HG03520 (cell line): ENCODE results near the gene CFAP90.

Experiments
- ATAC-seq: cut with Tn5 transposase; IDR thresholded peaks from one replicate; pipeline ENCODE4 v1.9.1; 2021; ENCODE audit warnings: mild to moderate bottlenecking, moderate library complexity; ENCODE audit not compliant: unreplicated experiment

The CFAP90 gene

GRCh38 chr5:7868773-7869473 lies 18.0 kb upstream of the CFAP90 start, which contains the start of the genes FASTKD3 and MTRR:
TSS of gene FASTKD3 (minus strand) at chr5:7869031. CDS start at chr5:7868083, 948 bp downstream.
TSS of gene MTRR (plus strand) at chr5:7869148. CDS start at chr5:7870795, 1,647 bp downstream.
- ATAC-seq: peak; percentile 98

GRCh38 chr5:7868427-7868772 lies 17.5 kb upstream of the CFAP90 start:
- no peak for ATAC-seq

- no peak for ATAC-seq
Measured at GRCh38 chr5:7867260-7867659, 16.3 kb upstream of the CFAP90 start.

- ATAC-seq: no peak
Measured at GRCh38 chr5:7866196-7866595, 15.3 kb upstream of the CFAP90 start.

- no peak for ATAC-seq
Measured at GRCh38 chr5:7857926-7858632, 7.1 kb upstream of the CFAP90 start.

GRCh38 chr5:7857361-7857760 lies 6.4 kb upstream of the CFAP90 start:
- no peak for ATAC-seq

GRCh38 chr5:7856855-7857254 lies 5.9 kb upstream of the CFAP90 start:
- ATAC-seq: no peak

GRCh38 chr5:7855611-7856010 lies 4.7 kb upstream of the CFAP90 start:
- no peak for ATAC-seq

- no peak for ATAC-seq
Measured at GRCh38 chr5:7852988-7853387, 2.1 kb upstream of the CFAP90 start.

GRCh38 chr5:7852542-7852941 lies 1.6 kb upstream of the CFAP90 start:
- no peak for ATAC-seq

- ATAC-seq: no peak
Measured at GRCh38 chr5:7851617-7852289, 820 bp upstream of the CFAP90 start.

GRCh38 chr5:7851240-7851592 lies 283 bp upstream of the CFAP90 start:
- no peak for ATAC-seq

- no peak for ATAC-seq
Measured at GRCh38 chr5:7849681-7850394, 1.1 kb downstream of the CFAP90 start.

- no peak for ATAC-seq
Measured at GRCh38 chr5:7848296-7848695, 2.6 kb downstream of the CFAP90 start.

GRCh38 chr5:7846327-7846726 lies 4.6 kb downstream of the CFAP90 start:
- ATAC-seq: no peak

GRCh38 chr5:7845557-7845956 lies 5.4 kb downstream of the CFAP90 start:
- no peak for ATAC-seq

- no peak for ATAC-seq
Measured at GRCh38 chr5:7844901-7845300, 6.0 kb downstream of the CFAP90 start.

GRCh38 chr5:7842531-7842930 lies 8.4 kb downstream of the CFAP90 start:
- ATAC-seq: no peak

GRCh38 chr5:7837403-7837802 lies 13.5 kb downstream of the CFAP90 start:
- ATAC-seq: no peak

- ATAC-seq: no peak
Measured at GRCh38 chr5:7834982-7835381, 16.0 kb downstream of the CFAP90 start.

- ATAC-seq: no peak
Measured at GRCh38 chr5:7828269-7828668, 22.7 kb downstream of the CFAP90 start.
